Measurements from ENCODE around the gene DBN1. TPM values are rescaled to one million over a fixed set of nuclear protein-coding genes. Genes with fewer than 3 reads are reported as not detected.
A peak's percentile ranks its signal among the peaks of the same experiment; 100 is the strongest.

DBN1 gene
- total and polyA plus RNA-seq, 9 of the 15 experiments (the other 6 are each of a cell fraction or from before 2014, with no cell fraction given) = 0.25 to 87.2 (median 27.9) TPM

GRCh38 chr5:177516601-177517568 lies 43.5 kb upstream of the DBN1 start, which contains the start of gene DDX41 (continued):
- TF ChIP-seq, protein P1, sequence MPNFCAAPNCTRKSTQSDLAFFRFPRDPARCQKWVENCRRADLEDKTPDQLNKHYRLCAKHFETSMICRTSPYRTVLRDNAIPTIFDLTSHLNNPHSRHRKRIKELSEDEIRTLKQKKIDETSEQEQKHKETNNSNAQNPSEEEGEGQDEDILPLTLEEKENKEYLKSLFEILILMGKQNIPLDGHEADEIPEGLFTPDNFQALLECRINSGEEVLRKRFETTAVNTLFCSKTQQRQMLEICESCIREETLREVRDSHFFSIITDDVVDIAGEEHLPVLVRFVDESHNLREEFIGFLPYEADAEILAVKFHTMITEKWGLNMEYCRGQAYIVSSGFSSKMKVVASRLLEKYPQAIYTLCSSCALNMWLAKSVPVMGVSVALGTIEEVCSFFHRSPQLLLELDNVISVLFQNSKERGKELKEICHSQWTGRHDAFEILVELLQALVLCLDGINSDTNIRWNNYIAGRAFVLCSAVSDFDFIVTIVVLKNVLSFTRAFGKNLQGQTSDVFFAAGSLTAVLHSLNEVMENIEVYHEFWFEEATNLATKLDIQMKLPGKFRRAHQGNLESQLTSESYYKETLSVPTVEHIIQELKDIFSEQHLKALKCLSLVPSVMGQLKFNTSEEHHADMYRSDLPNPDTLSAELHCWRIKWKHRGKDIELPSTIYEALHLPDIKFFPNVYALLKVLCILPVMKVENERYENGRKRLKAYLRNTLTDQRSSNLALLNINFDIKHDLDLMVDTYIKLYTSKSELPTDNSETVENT (CRISPR knock-in tag; IDR thresholded peaks at IDR 0.05) = 0 out of 2 replicates have a peak, but pooled peaks have one; percentile 69
- TF ChIP-seq TAF1 (IDR thresholded peaks at IDR 0.05; ENCODE audit: control insufficient read depth, extremely low read depth, insufficient read depth, low read length, severe bottlenecking) (peak; percentile 56), SMARCA4 (IDR thresholded peaks at IDR 0.05) (0 out of 2 replicates have a peak, but pooled peaks have one; percentile 26), POLR2G (IDR thresholded peaks at IDR 0.05; ENCODE audit: low read depth, low read length) (peak; percentile 90), ZNF165 (CRISPR knock-in tag; IDR thresholded peaks at IDR 0.05; ENCODE audit: borderline replicate concordance) (no peak), SMARCE1 (IDR thresholded peaks at IDR 0.05) (0 out of 2 replicates have a peak, but pooled peaks have one; percentile 12), ID3 (CRISPR knock-in tag; IDR thresholded peaks at IDR 0.05) (no peak), ID3 (tag; IDR thresholded peaks at IDR 0.05) (peak; percentile 62), TRIM24 (IDR thresholded peaks at IDR 0.05) (peak in 1 of 2 experiments; percentile 68; a peak in 2 of 4 replicates), NR2C1 (IDR thresholded peaks at IDR 0.05) (peak; percentile 80), NR2C1 (tag; IDR thresholded peaks at IDR 0.05) (peak; percentile 80), ARNT (IDR thresholded peaks at IDR 0.05) (peak in 1 of 2 experiments; percentile 47; a peak in 1 of 4 replicates), SIN3B (IDR thresholded peaks at IDR 0.05; ENCODE audit: low read depth) (peak; percentile 95), ZBED1 (IDR thresholded peaks at IDR 0.05) (peak; percentile 29; the same call in 1 of the 2 replicates), CHD4 (IDR thresholded peaks at IDR 0.05; ENCODE audit: insufficient read depth, insufficient replicate concordance, low read depth, low read length, poor library complexity, severe bottlenecking) (no peak), MTA1 (IDR thresholded peaks at IDR 0.05; ENCODE audit: borderline replicate concordance) (peak; percentile 57; the same call in 1 of the 2 replicates), ZNF584 (CRISPR knock-in tag; IDR thresholded peaks at IDR 0.05; ENCODE audit: low read depth) (no peak), MEIS2 (IDR thresholded peaks at IDR 0.05; ENCODE audit: partially characterized antibody) (peak; percentile 84)
- TF ChIP-seq, protein P2, sequence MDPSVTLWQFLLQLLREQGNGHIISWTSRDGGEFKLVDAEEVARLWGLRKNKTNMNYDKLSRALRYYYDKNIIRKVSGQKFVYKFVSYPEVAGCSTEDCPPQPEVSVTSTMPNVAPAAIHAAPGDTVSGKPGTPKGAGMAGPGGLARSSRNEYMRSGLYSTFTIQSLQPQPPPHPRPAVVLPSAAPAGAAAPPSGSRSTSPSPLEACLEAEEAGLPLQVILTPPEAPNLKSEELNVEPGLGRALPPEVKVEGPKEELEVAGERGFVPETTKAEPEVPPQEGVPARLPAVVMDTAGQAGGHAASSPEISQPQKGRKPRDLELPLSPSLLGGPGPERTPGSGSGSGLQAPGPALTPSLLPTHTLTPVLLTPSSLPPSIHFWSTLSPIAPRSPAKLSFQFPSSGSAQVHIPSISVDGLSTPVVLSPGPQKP (CRISPR knock-in tag; IDR thresholded peaks at IDR 0.05) = no peak
- TF ChIP-seq, protein P3, sequence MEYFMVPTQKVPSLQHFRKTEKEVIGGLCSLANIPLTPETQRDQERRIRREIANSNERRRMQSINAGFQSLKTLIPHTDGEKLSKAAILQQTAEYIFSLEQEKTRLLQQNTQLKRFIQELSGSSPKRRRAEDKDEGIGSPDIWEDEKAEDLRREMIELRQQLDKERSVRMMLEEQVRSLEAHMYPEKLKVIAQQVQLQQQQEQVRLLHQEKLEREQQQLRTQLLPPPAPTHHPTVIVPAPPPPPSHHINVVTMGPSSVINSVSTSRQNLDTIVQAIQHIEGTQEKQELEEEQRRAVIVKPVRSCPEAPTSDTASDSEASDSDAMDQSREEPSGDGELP (CRISPR knock-in tag; IDR thresholded peaks at IDR 0.05; ENCODE audit: borderline replicate concordance) = peak; percentile 100

Measured in K562 (cell line).